GM21737 (cell line): Measurements from ENCODE around the gene ABR.

ENCODE experiments used
- ATAC-seq: cut with Tn5 transposase; IDR thresholded peaks from one replicate; pipeline ENCODE4 v1.9.1; 2021; ENCODE audit warnings: mild to moderate bottlenecking, moderate library complexity; ENCODE audit not compliant: unreplicated experiment

Gene ABR

DNA sequence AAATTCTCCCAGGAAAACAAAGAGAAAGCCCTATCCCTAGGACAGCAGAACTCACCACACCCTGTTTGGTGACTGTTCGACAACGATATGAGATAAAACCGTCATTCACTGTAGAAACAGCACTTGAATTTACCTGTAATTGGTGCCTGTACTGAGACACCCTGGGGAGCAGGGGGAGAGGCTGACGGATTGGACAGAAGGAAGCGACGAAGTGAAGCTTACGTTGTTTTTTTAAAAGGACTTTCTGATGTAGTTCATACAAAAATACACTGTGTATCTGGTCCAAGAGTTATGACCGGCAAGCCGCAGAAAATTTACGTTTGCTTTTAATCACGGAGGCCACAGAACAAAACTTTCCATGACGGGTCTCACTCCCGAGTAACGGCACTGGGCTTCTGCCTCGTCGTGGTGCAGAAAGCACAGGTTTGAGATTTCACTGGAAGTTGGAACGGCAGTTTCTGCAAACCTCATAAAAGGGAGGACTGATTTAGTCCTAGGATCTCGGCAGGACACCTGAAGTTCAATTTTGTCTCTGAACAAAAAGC lies 209.9 kb downstream of the ABR start:
- ATAC-seq: no peak

- no peak for ATAC-seq
Measured at GRCh38 chr17:968812-969730, 210.7 kb downstream of the ABR start.

DNA sequence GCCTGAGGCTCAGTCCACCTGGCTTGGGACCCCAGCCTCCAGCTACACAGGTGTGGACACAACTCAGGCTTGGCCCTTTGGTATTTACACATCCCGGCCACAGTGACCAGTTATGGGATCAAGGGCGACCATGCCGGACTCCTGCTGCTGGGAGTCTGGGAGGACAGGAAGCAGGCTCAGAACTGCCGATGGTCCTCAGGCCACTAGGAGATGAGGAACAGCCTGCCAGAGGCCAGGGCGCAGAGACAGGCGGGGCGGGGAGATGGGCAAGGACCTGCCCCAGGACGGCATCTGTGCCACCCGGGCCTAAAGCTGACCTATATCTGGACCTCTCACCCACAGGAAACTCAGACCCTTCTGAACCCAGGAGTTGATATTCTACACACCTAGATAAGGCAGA lies 212.7 kb downstream of the ABR start:
- no peak for ATAC-seq

DNA sequence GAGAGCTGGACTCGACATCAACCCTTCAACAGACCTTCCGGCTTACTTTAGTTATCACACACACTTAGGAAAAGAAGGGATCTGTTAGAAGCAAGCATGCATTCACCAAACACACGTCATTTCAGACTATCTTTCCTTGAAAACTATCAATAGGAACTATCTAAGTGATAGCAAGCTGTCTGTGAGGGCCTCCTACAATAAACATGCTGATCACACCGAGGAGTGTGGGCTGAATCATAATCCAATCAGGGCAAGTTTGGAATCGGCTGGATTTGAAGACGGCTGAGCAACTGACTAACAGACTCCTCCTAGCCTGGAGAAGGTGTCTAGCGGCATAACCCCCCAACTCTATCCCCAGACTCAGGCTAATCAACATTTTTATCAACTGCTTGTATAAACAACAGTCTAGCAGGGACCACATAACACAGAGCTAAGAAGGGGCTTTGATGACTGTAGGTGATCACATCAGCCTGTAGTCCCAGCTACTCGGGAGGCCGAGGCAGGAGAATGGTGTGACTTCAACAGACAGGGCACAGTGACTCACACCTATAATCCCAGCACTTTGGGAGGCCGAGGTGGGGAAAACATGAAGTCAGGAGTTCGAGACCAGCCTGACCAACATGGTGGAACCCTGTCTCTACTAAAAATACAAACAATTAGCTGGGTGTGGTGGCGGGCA lies 214.3 kb downstream of the ABR start:
- no peak for ATAC-seq

DNA sequence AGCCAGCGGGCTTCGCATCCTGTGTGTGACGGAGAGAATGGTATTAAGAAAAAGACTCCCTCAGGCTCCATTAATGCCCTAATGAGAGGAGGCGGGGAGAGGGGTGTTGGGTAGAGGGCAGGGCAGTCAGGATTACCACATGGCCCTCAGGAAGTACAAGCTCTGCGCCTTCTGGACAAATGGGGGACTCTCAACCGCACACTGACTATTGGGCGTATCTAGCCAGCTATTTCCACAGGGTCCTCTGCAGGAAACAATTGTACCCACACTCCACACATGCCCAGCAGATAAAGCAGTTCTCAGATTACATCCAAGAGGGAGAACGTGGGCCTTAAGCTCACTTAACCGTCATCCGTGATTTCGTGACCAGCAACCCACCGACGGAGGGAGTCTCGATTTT lies 214.9 kb downstream of the ABR start:
- ATAC-seq: no peak

GRCh38 chr17:962670-963069 lies 217.1 kb downstream of the ABR start:
- no peak for ATAC-seq

- ATAC-seq: no peak
Measured at GRCh38 chr17:962166-962565, 217.6 kb downstream of the ABR start.

- no peak for ATAC-seq
Measured at GRCh38 chr17:958712-959451, 220.9 kb downstream of the ABR start.

- no peak for ATAC-seq
Measured at GRCh38 chr17:957856-958421, 221.8 kb downstream of the ABR start.

- ATAC-seq: no peak
Measured at GRCh38 chr17:956905-957304, 222.9 kb downstream of the ABR start.

GRCh38 chr17:954431-955164 lies 225.2 kb downstream of the ABR start:
- ATAC-seq: no peak

DNA sequence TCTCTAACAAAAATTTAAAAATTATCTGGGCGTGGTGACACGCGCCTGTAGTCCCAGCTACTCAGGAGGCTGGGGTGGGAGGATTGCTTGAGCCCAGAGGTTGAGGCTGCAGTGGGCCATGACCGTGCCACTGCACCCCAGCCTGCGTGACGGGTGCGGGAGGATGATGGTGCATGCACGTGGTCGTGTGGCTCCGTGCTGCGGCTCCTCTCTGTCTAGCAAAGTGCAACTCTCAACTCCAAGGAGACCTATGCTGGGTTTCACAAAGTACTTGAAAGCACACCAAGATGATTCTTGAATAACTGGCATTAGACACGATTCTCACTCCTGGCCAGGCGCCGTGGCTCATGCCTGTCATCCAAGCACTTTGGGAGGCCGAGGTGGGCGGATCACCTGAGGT lies 226.0 kb downstream of the ABR start:
- ATAC-seq: no peak
